A549 (cell line): ENCODE data around the gene CDK14.

ENCODE experiments used
- CEBPB ChIP-seq, 2 experiments: fragments of >200 bp in 1 of 2; sonication (Bioruptor Twin) in 1 of 2; formaldehyde crosslinking in 1 of 2; IDR thresholded peaks; 2 replicates each; pipeline ENCODE4 v1.6.1; 2012 to 2016
- CTCF ChIP-seq: fragments of >200 bp; sonication (Bioruptor Twin); formaldehyde crosslinking; IDR thresholded peaks from 3 replicates; pipeline ENCODE4 v1.5.1; 2016
- EHMT2 ChIP-seq: fragments of 200-600 bp; sonication (generic); IDR thresholded peaks from 2 replicates; pipeline ENCODE4 v1.6.1; 2016; ENCODE audit warnings: antibody characterized with exemption, low read depth, mild to moderate bottlenecking, moderate library complexity
- ELK1 ChIP-seq: fragments of 150-350 bp; IDR thresholded peaks from 2 replicates; pipeline ENCODE4 v1.6.1; 2014; ENCODE audit warnings: low read depth, mild to moderate bottlenecking, low read length
- MAX ChIP-seq: IDR thresholded peaks from 2 replicates; pipeline ENCODE4 v1.6.1; 2012
- MAZ ChIP-seq: fragments of 150-350 bp; IDR thresholded peaks from 2 replicates; pipeline ENCODE4 v1.6.1; 2014; ENCODE audit warnings: antibody characterized with exemption, low read depth, low read length, borderline replicate concordance
- PBX3 ChIP-seq: IDR thresholded peaks from 2 replicates; pipeline ENCODE4 v1.6.1; 2012
- PHF8 ChIP-seq: fragments of 200-600 bp; sonication (generic); IDR thresholded peaks from 2 replicates; pipeline ENCODE4 v1.6.1; 2016; ENCODE audit warnings: low read depth, mild to moderate bottlenecking, antibody characterized with exemption, moderate library complexity, borderline replicate concordance
- POLR2A ChIP-seq: IDR thresholded peaks from 2 replicates; pipeline ENCODE4 v1.6.1; 2012; ENCODE audit warnings: mild to moderate bottlenecking, low read length
- RCOR1 ChIP-seq: fragments of 150-350 bp; IDR thresholded peaks from 2 replicates; pipeline ENCODE4 v1.6.1; 2014; ENCODE audit warnings: antibody characterized with exemption, low read length, low read depth
- REST ChIP-seq: fragments of 200-600 bp; sonication (generic); IDR thresholded peaks from 2 replicates; pipeline ENCODE4 v1.6.1; 2016; ENCODE audit warnings: antibody characterized with exemption, mild to moderate bottlenecking, moderate library complexity
- TP53 ChIP-seq: fragments of 250-450 bp; sonication (Bioruptor Pico); IDR thresholded peaks from 2 replicates; pipeline ENCODE4 v1.5.0; 2021; ENCODE audit warnings: mild to moderate bottlenecking, moderate library complexity
- USF2 ChIP-seq: fragments of 450-650 bp; IDR thresholded peaks from 2 replicates; pipeline ENCODE4 v1.6.1; 2014; ENCODE audit warnings: antibody characterized with exemption

- no peak for TF ChIP-seq PBX3
- TF ChIP-seq USF2, result no peak
- TF ChIP-seq PHF8, result no peak
- TF ChIP-seq MAZ, result no peak
- no peak for TF ChIP-seq CTCF
- TF ChIP-seq ELK1, result no peak
- no peak for TF ChIP-seq EHMT2
- TF ChIP-seq POLR2A, result no peak
- no peak for TF ChIP-seq MAX
- TF ChIP-seq RCOR1, result no peak
- no peak for TF ChIP-seq CEBPB (IDR thresholded peaks at IDR 0.05)
- TF ChIP-seq REST, result no peak
- TF ChIP-seq TP53, result no peak
Measured at GRCh38 chr7:90675982-90676381, 79.9 kb downstream of the CDK14 start.
